ENCODE results near the gene PGBD5. TPM values are rescaled to one million over a fixed set of nuclear protein-coding genes. Genes with fewer than 3 reads are reported as not detected.

Gene PGBD5
- total RNA-seq, 1 donor from 2014 or later, result 15.5 TPM

- ATAC-seq, result no peak
- no peak for DNase-seq (ENCODE audit: missing footprints)
- intact Hi-C loops (cut with DNase I), result loop anchor here (10.0 kb wide), 1 partner anchor 473 kb away; no protein-coding TSS in a partner anchor
Observed at GRCh38 chr1:230317823-230318819, 108.0 kb downstream of the PGBD5 start.

GRCh38 chr1:230316864-230317745 lies 109.0 kb downstream of the PGBD5 start:
- ATAC-seq (no peak), DNase-seq (ENCODE audit: missing footprints) (no peak)
- intact Hi-C loops (cut with DNase I), result loop anchor here (10.0 kb wide), 1 partner anchor 472 kb away; no protein-coding TSS in a partner anchor

GRCh38 chr1:230315099-230315498 lies 111.0 kb downstream of the PGBD5 start:
- ATAC-seq (no peak), DNase-seq (ENCODE audit: missing footprints) (no peak)
- intact Hi-C loops (cut with DNase I), result loop anchor here (10.0 kb wide), 1 partner anchor 470 kb away; no protein-coding TSS in a partner anchor

- ATAC-seq (no peak), DNase-seq (ENCODE audit: missing footprints) (no peak)
- intact Hi-C loops (cut with DNase I), result loop anchor here (10.0 kb wide), 1 partner anchor 469 kb away; no protein-coding TSS in a partner anchor
Observed at GRCh38 chr1:230314142-230314470, 112.0 kb downstream of the PGBD5 start.

GRCh38 chr1:230313453-230314141 lies 112.5 kb downstream of the PGBD5 start:
- DNase-seq (ENCODE audit: missing footprints) (no peak), ATAC-seq (no peak)
- intact Hi-C loops (cut with DNase I), result loop anchor here (10.0 kb wide), 1 partner anchor 469 kb away; no protein-coding TSS in a partner anchor

- intact Hi-C loops (cut with DNase I), result loop anchor here (10.0 kb wide), 1 partner anchor 468 kb away; no protein-coding TSS in a partner anchor
- DNase-seq (ENCODE audit: missing footprints), result no peak
- no peak for ATAC-seq
Observed at GRCh38 chr1:230312676-230313075, 113.5 kb downstream of the PGBD5 start.

GRCh38 chr1:230310381-230311163 lies 115.6 kb downstream of the PGBD5 start:
- DNase-seq (ENCODE audit: missing footprints) (peak; percentile 90), ATAC-seq (peak; percentile 88)
- intact Hi-C loops (cut with DNase I), result loop anchor here (1.0 to 10.0 kb wide), 2 partner anchors 466 to 649 kb away; no protein-coding TSS in a partner anchor

- intact Hi-C loops (cut with DNase I), result loop anchor here (1.0 to 10.0 kb wide), 3 partner anchors 465 to 755 kb away; partner anchors contain the start of gene ABCB10
- DNase-seq (ENCODE audit: missing footprints) (no peak), ATAC-seq (no peak)
Observed at GRCh38 chr1:230309646-230310177, 116.4 kb downstream of the PGBD5 start.

GRCh38 chr1:230308821-230309220 lies 117.3 kb downstream of the PGBD5 start:
- ATAC-seq, result no peak
- intact Hi-C loops (cut with DNase I), result loop anchor here (10.0 kb wide), 1 partner anchor 754 kb away; the partner anchor contains the start of gene ABCB10

GRCh38 chr1:230308039-230308438 lies 118.1 kb downstream of the PGBD5 start:
- intact Hi-C loops (cut with DNase I), result loop anchor here (10.0 kb wide), 1 partner anchor 753 kb away; the partner anchor contains the start of gene ABCB10
- no peak for DNase-seq (ENCODE audit: missing footprints)

More at GRCh38 chr1:230308821-230309220, 117.3 kb downstream of the PGBD5 start:
- DNase-seq (ENCODE audit: missing footprints), result no peak

GRCh38 chr1:230307213-230307612 lies 118.9 kb downstream of the PGBD5 start:
- intact Hi-C loops (cut with DNase I), result loop anchor here (10.0 kb wide), 1 partner anchor 752 kb away; the partner anchor contains the start of gene ABCB10
- no peak for DNase-seq (ENCODE audit: missing footprints)
- ATAC-seq, result no peak

More at GRCh38 chr1:230308039-230308438, 118.1 kb downstream of the PGBD5 start:
- no peak for ATAC-seq

GRCh38 chr1:230306169-230306568 lies 120.0 kb downstream of the PGBD5 start:
- DNase-seq (ENCODE audit: missing footprints) (no peak), ATAC-seq (no peak)
- intact Hi-C loops (cut with DNase I), result loop anchor here (10.0 kb wide), 1 partner anchor 751 kb away; the partner anchor contains the start of gene ABCB10

- no peak for ATAC-seq
- intact Hi-C loops (cut with DNase I), result loop anchor here (10.0 kb wide), 1 partner anchor 749 kb away; the partner anchor contains the start of gene ABCB10
- DNase-seq (ENCODE audit: missing footprints), result no peak
Observed at GRCh38 chr1:230303822-230304221, 122.3 kb downstream of the PGBD5 start.

GRCh38 chr1:230303069-230303468 lies 123.1 kb downstream of the PGBD5 start:
- ATAC-seq, result no peak
- DNase-seq (ENCODE audit: missing footprints), result no peak
- intact Hi-C loops (cut with DNase I), result loop anchor here (10.0 kb wide), 1 partner anchor 748 kb away; the partner anchor contains the start of gene ABCB10

- DNase-seq (ENCODE audit: missing footprints) (no peak), ATAC-seq (no peak)
- intact Hi-C loops (cut with DNase I), result loop anchor here (10.0 kb wide), 1 partner anchor 747 kb away; the partner anchor contains the start of gene ABCB10
Observed at GRCh38 chr1:230301822-230302221, 124.3 kb downstream of the PGBD5 start.

- peak; percentile 29 for ATAC-seq
- no peak for DNase-seq (ENCODE audit: missing footprints)
- intact Hi-C loops (cut with DNase I), result loop anchor here (10.0 kb wide), 1 partner anchor 747 kb away; the partner anchor contains the start of gene ABCB10
Observed at GRCh38 chr1:230301322-230301721, 124.8 kb downstream of the PGBD5 start.

Data from Right ventricle myocardium inferior (tissue), 1 donor.